GM23338 (cell line): ENCODE data around the gene ATXN7L1. TPM values are rescaled to one million over a fixed set of nuclear protein-coding genes. Genes with fewer than 3 reads are reported as not detected.

Experiments
- ATAC-seq: fragments of 200-7000 bp; cut with Tn5 transposase; 3 replicates; pipeline ENCODE4 v1.9.1; 2020
- DNase-seq: peaks from one replicate; pipeline ENCODE4 v3.0.0-alpha.2; 2015; ENCODE audit warnings: low spot score
- H2AFZ ChIP-seq: fragments of 200-600 bp; sonication (generic); 2 replicates; pipeline ENCODE4 v1.8.0; 2016; ENCODE audit warnings: antibody characterized with exemption, mild to moderate bottlenecking, moderate library complexity
- H3F3A ChIP-seq: fragments of 200-600 bp; sonication (generic); replicated peaks from 2 replicates; pipeline ENCODE4 v1.8.0; 2017; ENCODE audit warnings: antibody characterized with exemption, mixed run types, low read depth
- H3K27ac ChIP-seq: fragments of 200-600 bp; sonication (generic); 2 replicates; pipeline ENCODE4 v1.6.1; 2016; ENCODE audit warnings: low read depth
- H3K27me3 ChIP-seq: fragments of 200-600 bp; sonication (generic); 2 replicates; pipeline ENCODE4 v1.8.0; 2016; ENCODE audit warnings: mild to moderate bottlenecking, mixed run types, moderate library complexity; ENCODE audit not compliant: insufficient read depth
- H3K36me3 ChIP-seq: fragments of 200-600 bp; sonication (generic); 2 replicates; pipeline ENCODE4 v1.8.0; 2016; ENCODE audit warnings: mild to moderate bottlenecking; ENCODE audit not compliant: insufficient read depth
- H3K4me1 ChIP-seq: fragments of 200-600 bp; sonication (generic); 2 replicates; pipeline ENCODE4 v1.8.0; 2016; ENCODE audit warnings: mild to moderate bottlenecking, moderate library complexity; ENCODE audit not compliant: insufficient read depth
- H3K4me2 ChIP-seq: fragments of 200-600 bp; sonication (generic); 2 replicates; pipeline ENCODE4 v1.7.1; 2017; ENCODE audit warnings: mixed run types
- H3K4me3 ChIP-seq: fragments of 200-600 bp; sonication (generic); 2 replicates; pipeline ENCODE4 v1.6.1; 2016; ENCODE audit warnings: mixed run types
- H3K79me2 ChIP-seq: fragments of 200-600 bp; sonication (generic); replicated peaks from 2 replicates; pipeline ENCODE4 v1.8.0; 2017; ENCODE audit warnings: mild to moderate bottlenecking; ENCODE audit not compliant: insufficient read depth
- H3K9me2 ChIP-seq: fragments of 200-600 bp; sonication (generic); 2 replicates; pipeline ENCODE4 v1.8.0; 2017; ENCODE audit not compliant: insufficient read depth
- H4K20me1 ChIP-seq: fragments of 200-600 bp; sonication (generic); replicated peaks from 2 replicates; pipeline ENCODE4 v1.8.0; 2017; ENCODE audit warnings: mild to moderate bottlenecking; ENCODE audit not compliant: insufficient read depth
- H3K27ac Mint-ChIP-seq: 2 replicates; pipeline ENCODE4 v1.8.0; 2020; ENCODE audit warnings: inconsistent platforms, mild to moderate bottlenecking, moderate library complexity, mixed read lengths
- H3K27me3 Mint-ChIP-seq: 3 replicates; pipeline ENCODE4 v1.8.0; 2022; ENCODE audit warnings: low read depth, mild to moderate bottlenecking, moderate library complexity, mixed read lengths, inconsistent platforms; ENCODE audit not compliant: insufficient read depth, poor library complexity
- H3K36me3 Mint-ChIP-seq: 3 replicates; pipeline ENCODE4 v1.8.0; 2021; ENCODE audit warnings: low read depth, mild to moderate bottlenecking, inconsistent platforms, moderate library complexity, mixed read lengths
- H3K4me1 Mint-ChIP-seq: 3 replicates; pipeline ENCODE4 v1.8.0; 2020; ENCODE audit warnings: mild to moderate bottlenecking, inconsistent platforms, mixed read lengths
- H3K4me3 Mint-ChIP-seq: 3 replicates; pipeline ENCODE4 v1.8.0; 2021; ENCODE audit warnings: moderate library complexity, mild to moderate bottlenecking, inconsistent platforms, mixed read lengths
- H3K9me3 Mint-ChIP-seq: 3 replicates; pipeline ENCODE4 v1.8.0; 2020; ENCODE audit warnings: moderate library complexity, mild to moderate bottlenecking, inconsistent platforms, mixed read lengths
- CREB1 ChIP-seq: fragments of 250-450 bp; sonication (Bioruptor Pico); IDR thresholded peaks from 2 replicates; pipeline ENCODE4 v1.5.0; 2020; ENCODE audit warnings: low read depth, mild to moderate bottlenecking, moderate library complexity
- ETS1 ChIP-seq: IDR thresholded peaks from 2 replicates; pipeline ENCODE4 v1.6.1; 2016; ENCODE audit warnings: antibody characterized with exemption
- EZH2 ChIP-seq: fragments of 200-600 bp; sonication (generic); IDR thresholded peaks from one replicate; pipeline ENCODE4 v1.8.0; 2017; ENCODE audit warnings: antibody characterized with exemption, mild to moderate bottlenecking, low read depth; ENCODE audit not compliant: unreplicated experiment
- EZH2phosphoT487 ChIP-seq: fragments of 200-600 bp; sonication (generic); IDR thresholded peaks from one replicate; pipeline ENCODE4 v1.8.1; 2018; ENCODE audit warnings: antibody characterized with exemption; ENCODE audit not compliant: unreplicated experiment
- POLR2AphosphoS5 ChIP-seq: IDR thresholded peaks from 2 replicates; pipeline ENCODE4 v1.6.1; 2016; ENCODE audit warnings: antibody characterized with exemption, low read depth
- REST ChIP-seq: IDR thresholded peaks from one replicate; pipeline ENCODE4 v1.6.1; 2018; ENCODE audit warnings: antibody characterized with exemption; ENCODE audit not compliant: unreplicated experiment
- ZNF462 ChIP-seq: fragments of 250-450 bp; sonication (Bioruptor Pico); IDR thresholded peaks from 2 replicates; pipeline ENCODE4 v1.5.0; 2020; ENCODE audit warnings: mild to moderate bottlenecking, moderate library complexity
- polyA plus RNA-seq: library from polyadenylated mRNA; unstranded; fragments of >200 nt; fragmentation: Nextera tagmentation; extraction: Ambion mirVana; gene quantifications from 2 replicates; pipeline ENCODE4 v1.2.1, GENCODE V29; 2016
- total RNA-seq: library from RNA; depleted of rRNA; stranded (reverse); fragments of >200 nt; shearing (Covaris generic); gene quantifications from 2 replicates; pipeline ENCODE4 v1.2.3, GENCODE V29; 2014

The ATXN7L1 gene
- total and polyA plus RNA-seq, 2 experiments from 2014 or later, result 22.8 to 29.8 TPM

- Histone ChIP-seq H3K79me2 (peaks cover 3% of the 10 kb centered on the region), H3K9me2 (no peaks in the 10 kb centered on the region), H3K4me2 (no peak overlapping the region), H3K4me1 (peaks cover 62% of the 10 kb centered on the region), H3K36me3 (peaks cover 7% of the 10 kb centered on the region; the same call in 1 of the 2 replicates), H3K27me3 (no peaks in the 10 kb centered on the region), H2AFZ (no peak overlapping the region), H3K27ac (no peak overlapping the region), H3K4me3 (no peak overlapping the region), H4K20me1 (no peaks in the 10 kb centered on the region), H3F3A (peaks cover 34% of the 10 kb centered on the region)
- no peak for ATAC-seq
- peaks cover 33% of the 10 kb centered on the region for H3K36me3 Mint-ChIP-seq
- H3K27ac Mint-ChIP-seq, result no peak overlapping the region; the same call in 1 of the 2 replicates
- DNase-seq, result no peak
- H3K9me3 Mint-ChIP-seq, result no peaks in the 10 kb centered on the region
- H3K4me3 Mint-ChIP-seq, result no peak overlapping the region
- peaks cover 72% of the 10 kb centered on the region for H3K4me1 Mint-ChIP-seq
- peaks cover 12% of the 10 kb centered on the region for H3K27me3 Mint-ChIP-seq
- TF ChIP-seq CREB1 (CRISPR knock-in tag) (no peak), EZH2phosphoT487 (no peak), EZH2 (no peak), POLR2AphosphoS5 (no peak)
These were observed 225.9 kb downstream of the ATXN7L1 start for GRCh38 chr7:105650382-105650970.

GRCh38 chr7:105649727-105650381 is 226.5 kb downstream of the ATXN7L1 start:
- no peak overlapping the region for H3K4me3 ChIP-seq
- peaks cover 57% of the 10 kb centered on the region for H3K4me1 ChIP-seq
- peaks cover 7% of the 10 kb centered on the region; the same call in 1 of the 2 replicates for H3K36me3 ChIP-seq
- H3K9me3 Mint-ChIP-seq, result no peaks in the 10 kb centered on the region
- no peak overlapping the region for H3K27ac ChIP-seq
- no peak overlapping the region for H3K4me3 Mint-ChIP-seq
- ATAC-seq, result no peak
- no peaks in the 10 kb centered on the region for H3K9me2 ChIP-seq
- H2AFZ ChIP-seq, result no peak overlapping the region
- peaks cover 32% of the 10 kb centered on the region for H3K36me3 Mint-ChIP-seq
- H3K27ac Mint-ChIP-seq, result peak overlapping the region; percentile 73; the same call in 1 of the 2 replicates
- no peak for TF ChIP-seq EZH2
- no peak for TF ChIP-seq ETS1
- TF ChIP-seq CREB1 (CRISPR knock-in tag), result no peak
- no peak for TF ChIP-seq ZNF462 (CRISPR knock-in tag)
- no peak for TF ChIP-seq EZH2phosphoT487
- TF ChIP-seq REST, result no peak
- no peaks in the 10 kb centered on the region for H4K20me1 ChIP-seq
- H3F3A ChIP-seq, result peaks cover 30% of the 10 kb centered on the region
- H3K79me2 ChIP-seq, result peaks cover 3% of the 10 kb centered on the region
- no peak overlapping the region for H3K4me2 ChIP-seq
- peaks cover 10% of the 10 kb centered on the region for H3K27me3 Mint-ChIP-seq
- no peak for DNase-seq
- H3K4me1 Mint-ChIP-seq, result peaks cover 67% of the 10 kb centered on the region
- H3K27me3 ChIP-seq, result no peaks in the 10 kb centered on the region
